Measurements from ENCODE around the gene ASPA. TPM values are rescaled to one million over a fixed set of nuclear protein-coding genes. Genes with fewer than 3 reads are reported as not detected.
"Not testable (repeated sequence)": the region's sequence is repeated elsewhere in the genome, so short reads cannot be mapped to it uniquely, and the experiment has no call there.

Gene ASPA
- polyA plus RNA-seq (2014; cell fraction: cytosol; rRNA removed) = not detected in 2 replicates
- polyA plus RNA-seq (2014; cell fraction: nucleus; rRNA removed) = not detected in 2 replicates

DNA sequence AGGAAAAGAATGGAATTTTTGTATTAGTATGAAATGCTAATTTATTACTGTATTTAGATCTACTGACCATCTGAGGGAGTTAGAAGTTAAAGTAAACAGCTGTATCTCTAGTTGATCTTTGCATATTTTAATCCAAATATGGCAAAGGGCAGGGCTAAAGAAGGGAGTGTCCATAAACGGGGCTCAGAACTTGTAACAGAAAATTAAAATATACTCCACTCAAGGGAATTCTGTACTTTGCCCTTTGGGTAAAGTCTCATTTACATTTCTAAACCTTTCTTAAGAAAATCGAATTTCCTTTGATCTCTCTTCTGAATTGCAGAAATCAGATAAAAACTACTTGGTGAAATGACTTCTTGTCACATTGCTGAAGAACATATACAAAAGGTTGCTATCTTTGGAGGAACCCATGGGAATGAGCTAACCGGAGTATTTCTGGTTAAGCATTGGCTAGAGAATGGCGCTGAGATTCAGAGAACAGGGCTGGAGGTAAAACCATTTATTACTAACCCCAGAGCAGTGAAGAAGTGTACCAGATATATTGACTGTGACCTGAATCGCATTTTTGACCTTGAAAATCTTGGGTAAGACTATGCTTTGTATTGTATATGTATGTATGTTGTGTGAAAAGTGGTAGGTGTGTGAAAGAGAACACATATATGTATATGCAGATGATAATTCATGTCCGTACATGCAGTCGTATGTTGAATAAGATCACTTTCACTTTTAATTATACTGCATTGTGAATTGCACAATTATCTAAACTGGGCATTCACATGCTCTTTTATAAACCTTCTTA is at the start of gene ASPA:
ASPA (plus strand) TSS at position 186 of the 799 bp plus-strand sequence; CDS start at position 349, 163 bp downstream.
- no peak for DNase-seq (ENCODE audit: low spot score)

GRCh38 chr17:3433215-3433614 is 42.6 kb upstream of the ASPA start:
- not testable (repeated sequence) for DNase-seq (ENCODE audit: low spot score)

GRCh38 chr17:3433741-3434140 is 42.1 kb upstream of the ASPA start, which contains the start of gene OR1E2:
TSS of gene OR1E2 (minus strand) at chr17:3433841. CDS start at chr17:3433841, 0 bp downstream.
- DNase-seq (ENCODE audit: low spot score) = no peak

DNA sequence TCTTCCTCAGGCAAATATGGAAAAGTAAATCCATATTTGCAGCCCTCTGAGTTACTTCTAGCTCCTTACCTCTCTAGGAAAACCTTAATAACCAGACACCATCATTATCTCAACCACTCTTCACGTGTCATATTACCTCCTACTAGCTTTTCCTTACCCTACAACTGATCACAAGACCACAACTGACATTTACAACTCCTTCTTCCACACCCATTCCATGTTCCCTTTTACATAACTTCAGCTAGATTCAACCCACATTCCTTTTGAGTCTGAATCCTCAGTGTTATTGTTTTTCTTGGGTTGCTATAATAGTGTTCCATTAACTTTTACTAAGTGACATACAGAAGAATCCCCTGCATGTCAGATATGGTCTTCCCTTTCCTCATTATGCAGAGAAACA is 37.4 kb upstream of the ASPA start:
- no peak for DNase-seq (ENCODE audit: low spot score)

DNA sequence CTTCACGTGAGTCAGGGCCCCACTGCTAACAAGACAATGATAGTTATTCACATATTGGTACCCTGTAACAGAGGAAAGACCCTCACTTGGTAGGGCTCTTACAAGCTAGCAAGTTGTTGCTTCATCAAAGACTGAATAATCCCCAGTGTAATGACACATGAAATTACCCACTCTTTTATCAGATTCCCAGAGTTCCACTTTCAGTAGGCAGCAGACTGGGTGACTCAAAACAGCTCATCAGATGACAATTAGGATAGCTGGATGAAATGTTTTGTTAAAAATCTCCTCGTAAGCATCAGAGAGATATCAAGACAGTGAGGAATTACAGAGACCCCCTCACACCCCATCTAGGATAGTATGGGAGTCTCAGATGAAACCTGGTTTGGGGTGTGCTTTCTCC is 35.3 kb upstream of the ASPA start:
- no peak for DNase-seq (ENCODE audit: low spot score)

GRCh38 chr17:3447625-3448024 is 28.2 kb upstream of the ASPA start:
- no peak for DNase-seq (ENCODE audit: low spot score)

- no peak for DNase-seq (ENCODE audit: low spot score)
Observed at GRCh38 chr17:3448059-3448665, 27.6 kb upstream of the ASPA start.

GRCh38 chr17:3466355-3466754 is 9.4 kb upstream of the ASPA start:
- not testable (repeated sequence) for DNase-seq (ENCODE audit: low spot score)

- DNase-seq (ENCODE audit: low spot score) = no peak
Observed at GRCh38 chr17:3469529-3469928, 6.3 kb upstream of the ASPA start.

GRCh38 chr17:3471599-3471998 is 4.2 kb upstream of the ASPA start, which contains the start of gene SPATA22:
TSS of gene SPATA22 (minus strand) at chr17:3471819. CDS start at chr17:3469325, 2,494 bp downstream.
- DNase-seq (ENCODE audit: low spot score) = no peak

- DNase-seq (ENCODE audit: low spot score) = no peak
Observed at GRCh38 chr17:3472137-3472536, 3.7 kb upstream of the ASPA start.

DNA sequence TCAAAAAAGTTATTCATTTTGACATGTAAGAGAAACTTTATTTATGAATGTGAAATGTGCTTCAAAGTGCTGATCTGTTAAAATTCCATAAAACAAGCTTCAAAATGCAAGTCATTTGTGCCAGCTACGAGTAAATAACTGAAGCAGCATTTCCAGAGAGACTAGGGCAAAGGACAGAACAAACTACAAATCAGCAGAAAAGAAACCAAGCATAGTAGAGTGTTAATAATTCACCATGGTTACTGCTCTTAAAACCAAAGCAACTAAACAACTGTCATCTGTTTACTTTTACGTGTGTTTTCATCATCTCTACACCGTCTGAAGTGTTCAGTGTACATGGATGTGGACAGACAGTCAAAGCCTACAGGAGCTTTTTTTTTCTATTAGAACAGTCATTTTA is 1.6 kb upstream of the ASPA start:
- DNase-seq (ENCODE audit: low spot score) = no peak

GRCh38 chr17:3475251-3475685 is 529 bp upstream of the ASPA start:
- DNase-seq (ENCODE audit: low spot score) = no peak

GRCh38 chr17:3479988-3480387 is 4.2 kb downstream of the ASPA start:
- no peak for DNase-seq (ENCODE audit: low spot score)

GRCh38 chr17:3482852-3483251 is 7.1 kb downstream of the ASPA start:
- DNase-seq (ENCODE audit: low spot score) = no peak

DNA sequence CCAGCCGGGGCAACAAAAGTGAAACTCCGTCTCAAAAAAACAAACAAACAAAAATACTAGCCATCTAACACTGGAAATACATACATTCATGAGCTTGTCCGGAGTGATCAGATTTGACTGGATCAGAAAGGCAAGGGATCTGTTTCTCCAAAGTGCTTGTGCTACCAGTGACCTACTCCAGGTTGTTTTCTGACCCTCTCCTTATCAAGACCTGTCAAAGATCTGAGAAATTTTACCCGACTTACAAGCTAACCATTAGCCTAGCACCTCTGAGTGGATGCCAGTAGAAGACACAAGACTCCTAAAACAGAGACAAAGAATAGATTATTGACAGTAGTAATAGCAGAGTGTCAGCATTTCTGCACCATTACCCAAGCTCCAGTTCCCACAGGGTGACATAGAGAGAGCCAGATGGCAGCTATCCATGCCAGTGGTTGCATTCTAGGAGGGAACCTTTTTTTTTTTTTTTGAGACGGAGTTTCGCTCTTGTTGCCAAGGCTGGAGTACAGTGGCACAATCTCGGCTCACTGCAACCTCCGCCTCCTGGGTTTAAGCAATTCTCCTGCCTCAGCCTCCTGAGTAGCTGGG is 9.8 kb downstream of the ASPA start:
- no peak for DNase-seq (ENCODE audit: low spot score)

DNA sequence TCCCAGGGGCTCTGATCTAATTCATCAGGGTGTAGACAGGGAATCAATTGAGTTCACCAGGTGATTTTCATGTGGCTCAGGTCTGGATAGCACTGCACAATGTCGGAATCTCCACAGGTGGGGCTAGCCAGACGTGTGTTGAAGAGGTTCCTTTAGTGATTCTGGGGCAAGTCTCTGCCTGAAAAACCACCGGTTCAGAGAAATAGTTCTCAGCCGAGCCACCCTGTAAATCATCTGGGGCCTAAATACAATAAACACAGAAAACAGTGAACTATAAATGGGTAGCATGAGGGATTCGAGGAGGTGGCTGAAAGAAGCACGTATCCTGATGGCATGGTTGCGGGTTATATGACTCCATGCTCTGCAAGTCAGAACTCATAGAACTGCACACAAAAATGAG is 21.3 kb downstream of the ASPA start:
- no peak for DNase-seq (ENCODE audit: low spot score)

- no peak for DNase-seq (ENCODE audit: low spot score)
Observed at GRCh38 chr17:3501344-3501743, 25.5 kb downstream of the ASPA start.

GRCh38 chr17:3502466-3502865 is 26.7 kb downstream of the ASPA start:
- no peak for DNase-seq (ENCODE audit: low spot score)

- DNase-seq (ENCODE audit: low spot score) = no peak
Observed at GRCh38 chr17:3503285-3503684, 27.5 kb downstream of the ASPA start.

DNA sequence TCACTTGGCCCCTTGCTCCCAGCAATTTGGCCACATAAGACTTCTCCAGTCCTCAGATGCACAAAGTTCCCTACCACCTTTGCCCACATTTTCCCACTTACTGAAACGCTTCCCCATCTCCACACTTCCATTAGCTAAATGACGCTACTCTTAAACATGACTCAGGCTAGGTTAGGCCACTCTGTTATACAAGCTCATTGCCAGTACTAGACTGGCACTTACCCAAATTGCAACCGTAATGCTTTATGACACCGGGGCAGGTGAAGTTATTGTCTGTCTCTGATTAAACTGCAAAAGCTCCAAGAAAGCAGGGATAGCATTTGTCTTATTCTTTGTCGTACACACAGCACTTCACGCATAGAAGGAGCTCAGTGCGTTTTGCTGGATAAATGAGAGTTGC is 29.2 kb downstream of the ASPA start:
- no peak for DNase-seq (ENCODE audit: low spot score)

GRCh38 chr17:3506054-3506453 is 30.3 kb downstream of the ASPA start:
- no peak for DNase-seq (ENCODE audit: low spot score)

All from SK-N-DZ (cell line).